H1 (cell line): ENCODE data around the gene MRPL22. TPM values are rescaled to one million over a fixed set of nuclear protein-coding genes. Genes with fewer than 3 reads are reported as not detected.

ENCODE experiments used
- CTCF ChIA-PET: fragments of 300-600 bp; sonication (Branson Sonifier 250); formaldehyde crosslinking; loops from one replicate; lab custom pipeline; 2021; ENCODE audit not compliant: partially characterized antibody; lab: Charles Lee
- POLR2A ChIA-PET: fragments of 300-600 bp; sonication (Branson Sonifier 250); formaldehyde crosslinking; loops from one replicate; lab custom pipeline; 2021; ENCODE audit warnings: inconsistent platforms; ENCODE audit not compliant: partially characterized antibody; lab: Charles Lee
- DNase-seq, 2 experiments: peaks; one replicate each; pipeline versions ENCODE4 v3.0.0 to v3.0.0-alpha.2; 2010 to 2022; ENCODE audit warnings: low spot score in 2 of 2, low read depth in 1 of 2, mixed read lengths in 1 of 2
- FAIRE-seq: peaks from 2 replicates; lab custom pipeline; 2011; peaks lifted over from hg19 to GRCh38; lab: Jason Lieb, UNC
- H2AFZ ChIP-seq: 2 replicates; pipeline ENCODE4 v1.8.1; 2012; ENCODE audit warnings: low read length, inconsistent platforms
- H2AK5ac ChIP-seq: 2 replicates; pipeline ENCODE4 v1.6.1; 2013; ENCODE audit warnings: low read depth, low read length
- H2BK120ac ChIP-seq: replicated peaks from 2 replicates; pipeline ENCODE3; 2013; ENCODE audit warnings: low read depth, low read length, inconsistent platforms
- H2BK12ac ChIP-seq: 2 replicates; pipeline ENCODE4 v1.6.1; 2013; ENCODE audit warnings: low read depth, low read length
- H2BK15ac ChIP-seq: 2 replicates; pipeline ENCODE4 v1.6.1; 2013; ENCODE audit warnings: low read length
- H2BK20ac ChIP-seq: 2 replicates; pipeline ENCODE4 v1.6.1; 2013; ENCODE audit warnings: low read length
- H2BK5ac ChIP-seq: 2 replicates; pipeline ENCODE4 v1.6.1; 2013; ENCODE audit warnings: low read depth, low read length
- H3K14ac ChIP-seq: 2 replicates; pipeline ENCODE4 v1.6.1; 2013; ENCODE audit warnings: inconsistent platforms; ENCODE audit not compliant: insufficient read length
- H3K18ac ChIP-seq: 2 replicates; pipeline ENCODE4 v1.6.1; 2013; ENCODE audit warnings: low read length; ENCODE audit errors: extremely low read depth
- H3K23ac ChIP-seq: 2 replicates; pipeline ENCODE4 v1.6.1; 2013; ENCODE audit warnings: inconsistent platforms; ENCODE audit not compliant: insufficient read length
- H3K23me2 ChIP-seq: 2 replicates; pipeline ENCODE4 v1.6.1; 2013; ENCODE audit warnings: low read depth, low read length
- H3K27ac ChIP-seq: 2 replicates; pipeline ENCODE4 v1.6.1; 2011; ENCODE audit warnings: low read depth, low read length, inconsistent platforms
- H3K27me3 ChIP-seq, 4 experiments: replicated peaks in 1 of 4; 1 replicate in 1 of 4; 2 replicates in 3 of 4; pipeline versions ENCODE4 v1.6.1 to v1.8.1; 2011 to 2013; ENCODE audit warnings: low read length in 3 of 4, mild to moderate bottlenecking in 3 of 4, inconsistent platforms in 2 of 4, mixed read lengths in 2 of 4, moderate library complexity in 1 of 4; ENCODE audit not compliant: control insufficient read depth in 3 of 4, insufficient read depth in 3 of 4; ENCODE audit errors: extremely low read depth in 1 of 4
- H3K36me3 ChIP-seq, 4 experiments: 2 replicates each; pipeline versions ENCODE4 v1.6.1 to v1.8.1; 2011 to 2013; ENCODE audit warnings: mild to moderate bottlenecking in 4 of 4, low read length in 3 of 4, moderate library complexity in 2 of 4, control low read depth in 1 of 4, inconsistent platforms in 1 of 4; ENCODE audit not compliant: insufficient read depth in 4 of 4, control insufficient read depth in 2 of 4
- H3K4ac ChIP-seq: replicated peaks from 2 replicates; pipeline ENCODE3; 2013; ENCODE audit warnings: low read length, low read depth, mixed read lengths, inconsistent platforms; ENCODE audit not compliant: insufficient read length
- H3K4me1 ChIP-seq, 4 experiments: replicated peaks in 1 of 4; 1 replicate in 1 of 4; 2 replicates in 3 of 4; pipeline versions ENCODE4 v1.6.1 to v1.8.1; 2011 to 2013; ENCODE audit warnings: low read length in 3 of 4, inconsistent platforms in 2 of 4, mixed read lengths in 1 of 4; ENCODE audit not compliant: insufficient read depth in 4 of 4, control insufficient read depth in 3 of 4
- H3K4me2 ChIP-seq, 2 experiments: 2 replicates each; pipeline versions ENCODE4 v1.6.1 to v1.8.1; 2011 to 2013; ENCODE audit warnings: low read depth in 2 of 2, low read length in 2 of 2, control low read depth in 1 of 2, inconsistent platforms in 1 of 2, mild to moderate bottlenecking in 1 of 2; ENCODE audit not compliant: insufficient read depth in 1 of 2
- H3K4me3 ChIP-seq, 4 experiments: fragments of 200-600, 300-600 bp in 1 of 4; sonication (generic), shearing (Covaris generic), sonication (Bioruptor Twin) in 1 of 4; 2 replicates each; pipeline versions ENCODE4 v1.5.1 to v1.8.1; 2011 to 2016; ENCODE audit warnings: low read length in 4 of 4, low read depth in 3 of 4, control low read depth in 2 of 4, inconsistent platforms in 2 of 4, mild to moderate bottlenecking in 2 of 4, mixed read lengths in 1 of 4, moderate library complexity in 1 of 4; ENCODE audit not compliant: insufficient read depth in 2 of 4; ENCODE audit errors: extremely low read depth in 1 of 4
- H3K56ac ChIP-seq: replicated peaks from 2 replicates; pipeline ENCODE3; 2013; ENCODE audit warnings: low read depth, mild to moderate bottlenecking, mixed read lengths, low read length, inconsistent platforms; ENCODE audit not compliant: insufficient read length
- H3K79me1 ChIP-seq: 2 replicates; pipeline ENCODE4 v1.6.1; 2013; ENCODE audit warnings: low read depth, low read length, control low read depth
- H3K79me2 ChIP-seq, 2 experiments: 2 replicates each; pipeline versions ENCODE4 v1.6.1 to v1.8.1; 2012 to 2013; ENCODE audit warnings: low read length in 2 of 2, mild to moderate bottlenecking in 2 of 2, inconsistent platforms in 1 of 2; ENCODE audit not compliant: insufficient read depth in 2 of 2, control insufficient read depth in 1 of 2
- H3K9ac ChIP-seq, 4 experiments: replicated peaks in 1 of 4; 1 replicate in 1 of 4; 2 replicates in 3 of 4; pipeline versions ENCODE4 v1.6.1 to v1.8.1; 2011 to 2013; ENCODE audit warnings: low read depth in 3 of 4, low read length in 3 of 4, control low read depth in 2 of 4, mild to moderate bottlenecking in 2 of 4, moderate library complexity in 2 of 4, inconsistent platforms in 1 of 4; ENCODE audit errors: extremely low read depth in 1 of 4
- H3K9me3 ChIP-seq, 2 experiments: 2 replicates each; pipeline versions ENCODE4 v1.6.1 to v1.8.1; 2012 to 2013; ENCODE audit warnings: mild to moderate bottlenecking in 2 of 2, moderate library complexity in 2 of 2, control low read depth in 1 of 2, inconsistent platforms in 1 of 2, low read depth in 1 of 2, low read length in 1 of 2, mixed read lengths in 1 of 2; ENCODE audit not compliant: insufficient read depth in 2 of 2
- H4K20me1 ChIP-seq, 2 experiments: replicated peaks in 1 of 2; 2 replicates each; pipeline versions ENCODE3 to v1.8.1; 2011 to 2013; ENCODE audit warnings: inconsistent platforms in 2 of 2, low read length in 2 of 2, mild to moderate bottlenecking in 1 of 2; ENCODE audit not compliant: insufficient read depth in 2 of 2, control insufficient read depth in 1 of 2
- H4K5ac ChIP-seq: 2 replicates; pipeline ENCODE4 v1.6.1; 2013; ENCODE audit warnings: low read length, low read depth, mixed read lengths, inconsistent platforms; ENCODE audit not compliant: insufficient read length
- H4K8ac ChIP-seq: 2 replicates; pipeline ENCODE4 v1.8.0; 2013; ENCODE audit warnings: mild to moderate bottlenecking, moderate library complexity, low read length, inconsistent platforms; ENCODE audit not compliant: insufficient read depth; ENCODE audit errors: extremely low read depth
- H4K91ac ChIP-seq: replicated peaks from 2 replicates; pipeline ENCODE3; 2013; ENCODE audit warnings: low read length, mixed read lengths, inconsistent platforms; ENCODE audit not compliant: insufficient read length
- CBX8 ChIP-seq: fragments of 300-800, 300-1000 bp; sonication (generic); IDR thresholded peaks from 2 replicates; pipeline ENCODE4 v1.7.1; 2016; ENCODE audit warnings: low read depth, low read length, borderline replicate concordance
- CHD1 ChIP-seq: IDR thresholded peaks from 2 replicates; pipeline ENCODE4 v1.6.1; 2012; ENCODE audit warnings: low read depth, low read length, improper control_type of control experiment
- HDAC2 ChIP-seq, 2 experiments: fragments of 300-600 bp in 1 of 2; sonication (generic) in 1 of 2; IDR thresholded peaks; 2 replicates each; pipeline ENCODE4 v1.6.1; 2011 to 2012; ENCODE audit warnings: low read depth in 2 of 2, low read length in 2 of 2, mild to moderate bottlenecking in 2 of 2, moderate library complexity in 2 of 2, borderline replicate concordance in 1 of 2, inconsistent platforms in 1 of 2
- NANOG ChIP-seq: IDR thresholded peaks from 2 replicates; pipeline ENCODE4 v1.6.1; 2011; ENCODE audit warnings: low read length, low read depth, mild to moderate bottlenecking, inconsistent platforms; ENCODE audit not compliant: insufficient read depth, poor library complexity, severe bottlenecking
- PHF8 ChIP-seq: fragments of 200-600 bp; sonication (generic); conservative IDR thresholded peaks from 2 replicates; pipeline ENCODE4 v1.7.1; 2012; ENCODE audit warnings: low read depth, mild to moderate bottlenecking, inconsistent platforms, low read length, moderate library complexity
- POLR2A ChIP-seq, 2 experiments: IDR thresholded peaks; 1 replicate in 1 of 2; 2 replicates in 1 of 2; pipeline ENCODE4 v1.6.1; 2011; ENCODE audit warnings: low read depth in 2 of 2, low read length in 2 of 2, mild to moderate bottlenecking in 2 of 2; ENCODE audit errors: control extremely low read depth in 1 of 2
- RBBP5 ChIP-seq: IDR thresholded peaks from 2 replicates; pipeline ENCODE4 v1.7.1; 2012; ENCODE audit warnings: low read depth, mild to moderate bottlenecking, inconsistent platforms, low read length, moderate library complexity, borderline replicate concordance
- RFX5 ChIP-seq: IDR thresholded peaks from 2 replicates; pipeline ENCODE4 v1.6.1; 2011; ENCODE audit warnings: low read depth, low read length, improper control_type of control experiment, borderline replicate concordance
- SP1 ChIP-seq: IDR thresholded peaks from 2 replicates; pipeline ENCODE4 v1.6.1; 2011; ENCODE audit warnings: low read depth, low read length
- TAF7 ChIP-seq: optimal IDR thresholded peaks from 2 replicates; pipeline ENCODE3; 2011; ENCODE audit warnings: low read depth, mild to moderate bottlenecking, inconsistent platforms, low read length, moderate library complexity, borderline replicate concordance
- TBP ChIP-seq: IDR thresholded peaks from 2 replicates; pipeline ENCODE4 v1.6.1; 2011; ENCODE audit warnings: low read depth, low read length, improper control_type of control experiment
- TCF12 ChIP-seq: IDR thresholded peaks from 2 replicates; pipeline ENCODE4 v1.6.1; 2011; ENCODE audit warnings: low read depth, mild to moderate bottlenecking, low read length
- USF2 ChIP-seq: IDR thresholded peaks from 2 replicates; pipeline ENCODE4 v1.6.1; 2011; ENCODE audit warnings: low read length, improper control_type of control experiment
- WGBS, 2 experiments: shearing (Covaris generic) in 1 of 2; methylation state at CpG; one replicate each; pipeline versions ENCODE4 v1.1.6 to v1.1.7; 2013 to 2015; ENCODE audit warnings: low lambda C conversion rate in 2 of 2, mixed read lengths in 2 of 2, inconsistent platforms in 1 of 2, low coverage in 1 of 2, missing lambda C conversion rate in 1 of 2; ENCODE audit not compliant: insufficient replicate concordance in 2 of 2, insufficient coverage in 1 of 2, insufficient read length in 1 of 2; ENCODE audit errors: extremely low coverage in 1 of 2, missing lambda C conversion rate in 1 of 2; 5-methylcytosine and 5-hydroxymethylcytosine counted together
- polyA plus RNA-seq, 7 experiments: library from polyadenylated mRNA; depleted of rRNA in 3 of 7; stranded (reverse) in 5 of 7; unstranded in 2 of 7; fragments of >200 nt in 5 of 7; fragments of 200-250 nt in 2 of 7; gene quantifications; 1 replicate in 5 of 7; 2 replicates in 1 of 7; 4 replicates in 1 of 7; pipeline versions ENCODE4 v1.2.1 to v1.2.3, GENCODE V29; 2011 to 2013; ENCODE audit warnings: missing spikeins in 2 of 7, mixed read lengths in 2 of 7
- total RNA-seq: library from RNA; stranded (reverse); fragmentation: NEBNext Ultra II Directional; extraction: Animal tissue kit (Norgen Biotek cat#: 25700); gene quantifications from 2 replicates; pipeline ENCODE4 v1.2.1, GENCODE V29; 2021

MRPL22 gene
- total and polyA plus RNA-seq, 2 of the 8 experiments (the other 6 are each of a cell fraction or from before 2014, with no cell fraction given): 46.8 to 65.6 TPM

- CTCF ChIA-PET: interaction anchor here (4.9 kb wide), 1 partner anchor 12 kb away, joined by 40 read pairs; no protein-coding TSS in a partner anchor
- Histone ChIP-seq H3K27ac (no peak overlapping the region), H2BK15ac (no peak overlapping the region), H4K8ac (no peak overlapping the region), H3K18ac (no peak overlapping the region), H2AFZ (no peak overlapping the region), H3K27me3 (no peaks in the 10 kb centered on the region), H3K4ac (no peak overlapping the region), H3K4me1 (no peaks in the 10 kb centered on the region), H3K9ac (no peak overlapping the region), H4K91ac (no peak overlapping the region), H3K36me3 (no peaks in the 10 kb centered on the region; a peak in 1 of 8 replicates), H3K23me2 (no peaks in the 10 kb centered on the region), H2BK12ac (no peak overlapping the region), H3K56ac (no peak overlapping the region), H3K4me3 (no peak overlapping the region), H2BK20ac (no peak overlapping the region), H3K14ac (no peak overlapping the region), H2BK120ac (no peak overlapping the region), H3K9me3 (0 out of 4 replicates have a peak, but pooled peaks cover 0 to 2% of the 10 kb centered on the region in 2 experiments), H4K20me1 (peaks cover 2 to 3% of the 10 kb centered on the region in 2 experiments), H3K79me2 (peaks cover 0 to 40% of the 10 kb centered on the region in 2 experiments; a peak in 2 of 4 replicates), H3K23ac (no peak overlapping the region), H4K5ac (no peak overlapping the region), H2BK5ac (no peak overlapping the region), H3K79me1 (no peaks in the 10 kb centered on the region; the same call in 1 of the 2 replicates), H2AK5ac (no peak overlapping the region), H3K4me2 (no peak overlapping the region)
- FAIRE-seq (no peak), DNase-seq (no peak)
- 91% methylated on average over 4 of the region's 4 CpGs; no CpG with 5 or more reads in 1 of the 2 experiments for WGBS, 2 experiments
- POLR2A ChIA-PET: no interaction called here
- TF ChIP-seq PHF8 (no peak), SP1 (no peak), USF2 (no peak), TAF7 (no peak), TBP (no peak), POLR2A (IDR thresholded peaks at IDR 0.05; ENCODE audit: control extremely low read depth in 1 of 2, low read depth in 2 of 2, low read length in 2 of 2) (no peak), TCF12 (no peak), CBX8 (no peak), RBBP5 (no peak), NANOG (no peak), CHD1 (no peak), RFX5 (no peak), HDAC2 (IDR thresholded peaks at IDR 0.05; ENCODE audit: borderline replicate concordance in 1 of 2, low read depth in 2 of 2, low read length in 2 of 2) (no peak)
These were observed 7.4 kb downstream of the MRPL22 start for GRCh38 chr5:154948313-154948712.
